Nucleus accumbens (tissue), 56 donors: ENCODE data around the gene GPI.

Experiments used
- DNase-seq, 56 donors: peaks; one replicate each; lab custom pipeline; 2025; lab: John Stamatoyannopoulos, UW

Gene GPI

DNA sequence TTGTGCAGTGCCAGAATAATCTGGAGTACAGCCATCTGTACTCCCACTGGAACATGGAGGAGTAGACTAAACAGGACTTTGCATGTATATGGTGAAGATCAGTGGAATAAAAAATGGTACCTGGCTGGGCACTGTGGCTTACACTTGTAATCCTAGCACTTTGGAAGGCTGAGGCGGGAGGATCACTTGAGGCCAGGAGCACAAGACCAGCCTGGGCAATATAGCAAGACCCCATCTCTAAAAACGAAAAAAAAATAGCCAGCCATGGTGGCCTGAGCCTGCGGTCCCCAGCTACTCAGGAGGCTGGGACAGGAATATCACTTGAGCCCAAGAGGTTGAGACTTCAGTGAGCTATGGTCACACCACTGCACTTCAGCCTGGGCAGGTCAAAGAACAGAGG is 83.2 kb downstream of the GPI start:
- DNase-seq, result no peak
